Left cardiac atrium (tissue), 4 donors: ENCODE results near the gene BMX. TPM values are rescaled to one million over a fixed set of nuclear protein-coding genes. Genes with fewer than 3 reads are reported as not detected.

Experiments
- ATAC-seq, 2 donors: fragments of 200-7000 bp; cut with Tn5 transposase; one replicate each; pipeline ENCODE4 v1.9.1; 2020; ENCODE audit warnings: mild to moderate bottlenecking in 2 of 2, moderate library complexity in 2 of 2
- DNase-seq: peaks from one replicate; pipeline ENCODE4 v3.0.0-alpha.2; 2020
- intact Hi-C, 2 donors: fragments of 100-400 bp; cut with DNase I; formaldehyde crosslinking; loops; one replicate each; pipeline versions ENCODE4 v1.14.1 to v1.15.1; 2022 to 2023
- total RNA-seq, 2 donors: library from RNA; stranded (reverse); fragmentation: NEBNext Ultra II Directional; extraction: Animal tissue kit (Norgen Biotek cat#: 25700); gene quantifications; one replicate each; pipeline ENCODE4 v1.2.1, GENCODE V29; 2021
- donor health status: DM: no; HTN: yes; CAD: no.
- donor health status: DM: no; HTN: yes; CAD: no; lungs with severe emphysema.
- donor health status: DM: yes; HTN: yes; CAD: no.
- donor health status: Dilated cardiomyopathy.

The BMX gene
- total RNA-seq, 2 donors from 2014 or later, result 1.6 to 16.8 TPM

DNA sequence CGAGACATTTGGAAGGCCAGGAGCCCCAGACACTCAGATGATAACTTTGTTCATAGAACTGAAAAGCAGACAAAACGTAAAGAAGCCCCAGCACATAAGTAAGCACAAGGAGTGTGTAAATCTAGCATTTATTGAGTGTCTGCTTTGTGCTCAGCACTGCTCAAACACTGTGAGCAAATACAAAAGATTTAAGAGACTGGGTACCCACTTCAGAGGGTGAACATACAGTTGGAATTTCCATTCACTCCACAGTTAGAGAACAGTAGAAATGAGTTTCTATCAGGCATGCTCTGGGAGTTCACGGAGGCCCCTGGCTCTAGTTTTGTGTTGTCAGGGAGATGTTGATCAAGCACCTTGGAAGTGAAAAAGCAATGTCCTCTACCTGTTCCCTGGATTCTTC, 60.3 kb downstream of the BMX start:
- DNase-seq (no peak), ATAC-seq (no peak)
- intact Hi-C loops, result no loop called here

DNA sequence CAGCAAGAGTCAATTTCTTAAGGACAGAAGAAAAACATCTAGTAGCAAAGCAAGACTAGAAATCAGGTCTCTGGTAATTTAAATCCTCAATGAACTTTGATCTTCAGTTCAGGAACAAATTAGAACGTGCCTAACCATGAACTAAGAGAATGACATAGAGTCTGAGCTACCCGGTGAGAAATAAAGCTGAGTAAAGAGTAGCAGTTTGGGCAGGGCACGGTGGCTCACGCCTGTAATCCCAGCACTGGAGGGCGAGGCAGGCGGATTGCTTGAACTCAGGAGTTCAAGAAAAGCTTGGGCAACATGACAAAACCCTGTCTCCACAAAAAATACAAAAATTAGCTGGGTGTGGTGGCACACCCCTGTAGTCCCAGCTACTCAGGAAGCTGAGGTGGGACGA, 62.4 kb downstream of the BMX start:
- no peak for ATAC-seq
- DNase-seq, result no peak
- intact Hi-C loops, result no loop called here

- DNase-seq (peak; percentile 76), ATAC-seq (peak; percentile 80 to 92)
- intact Hi-C loops, result loop anchor here in 1 of 2 donors (2.0 kb wide), 1 partner anchor 70 kb away; no protein-coding TSS in a partner anchor
These were observed 64.5 kb downstream of the BMX start for GRCh38 chrX:15564981-15565579.

- ATAC-seq (no peak), DNase-seq (no peak)
- intact Hi-C loops, result no loop called here
These were observed 65.6 kb downstream of the BMX start for GRCh38 chrX:15566244-15566643.

DNA sequence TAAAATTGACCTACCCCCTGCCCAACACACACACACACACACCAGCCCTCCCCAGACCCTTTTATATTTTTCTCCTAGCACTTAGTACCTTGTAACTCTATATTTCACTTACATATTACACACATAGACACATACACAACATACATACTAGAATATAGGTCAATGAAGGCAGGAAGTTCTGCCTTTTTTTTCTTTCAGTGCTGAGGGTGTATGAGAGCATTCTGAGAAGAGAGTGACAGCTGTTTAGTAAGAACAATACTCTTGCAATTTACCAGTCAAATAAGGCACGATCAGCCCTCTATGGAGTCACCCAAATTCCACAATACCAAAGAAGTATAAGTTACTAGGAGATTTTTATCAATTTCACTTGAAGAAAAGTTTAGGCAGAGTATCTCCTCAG, 66.7 kb downstream of the BMX start:
- DNase-seq (no peak), ATAC-seq (no peak)
- intact Hi-C loops, result no loop called here

DNA sequence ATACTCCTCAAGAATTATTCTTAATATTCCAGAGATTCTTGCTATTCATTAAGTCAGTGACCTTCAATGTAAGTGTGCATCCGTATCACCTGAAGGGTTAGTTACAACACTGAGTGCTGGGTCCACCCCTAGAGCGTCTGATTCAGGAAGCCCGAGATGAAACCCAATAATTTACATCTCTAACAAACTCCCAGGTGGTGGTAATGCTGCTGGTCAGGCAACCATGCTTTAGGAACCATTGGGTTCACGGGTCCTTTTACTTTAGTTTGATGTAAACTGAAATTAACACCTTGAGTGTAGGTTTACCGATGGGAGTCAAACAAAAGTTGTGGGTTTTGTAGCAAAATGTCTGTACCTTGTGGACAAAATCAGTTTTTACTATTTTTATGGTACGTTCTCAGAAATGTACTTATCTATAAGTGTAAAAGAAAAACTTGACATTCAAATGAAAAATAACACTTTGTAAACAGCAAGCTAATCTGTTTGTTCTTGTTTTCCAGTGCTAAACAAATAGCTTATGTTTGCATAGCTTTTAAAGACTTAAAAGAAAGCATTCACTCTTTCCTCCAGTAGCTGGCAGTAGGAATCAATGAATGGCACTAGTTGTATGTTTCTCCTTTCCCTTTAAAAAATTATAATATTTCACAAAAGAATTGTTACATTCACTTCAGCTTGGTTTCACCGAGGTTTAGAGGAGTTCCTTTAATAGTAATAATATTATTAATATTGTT, 67.4 kb downstream of the BMX start:
- no peak for DNase-seq
- intact Hi-C loops, result no loop called here
- no peak for ATAC-seq

GRCh38 chrX:15570145-15570544, 69.5 kb downstream of the BMX start:
- intact Hi-C loops, result no loop called here
- no peak for DNase-seq
- ATAC-seq, result no peak

- DNase-seq, result no peak
- no peak for ATAC-seq
- intact Hi-C loops, result no loop called here
These were observed 73.4 kb downstream of the BMX start for GRCh38 chrX:15574017-15574416.

GRCh38 chrX:15576019-15576418, 75.4 kb downstream of the BMX start:
- DNase-seq (no peak), ATAC-seq (no peak)
- intact Hi-C loops, result no loop called here

GRCh38 chrX:15579778-15580747, 79.5 kb downstream of the BMX start:
- DNase-seq (peak; percentile 64), ATAC-seq (peak; percentile 88 to 99)
- intact Hi-C loops, result no loop called here

DNA sequence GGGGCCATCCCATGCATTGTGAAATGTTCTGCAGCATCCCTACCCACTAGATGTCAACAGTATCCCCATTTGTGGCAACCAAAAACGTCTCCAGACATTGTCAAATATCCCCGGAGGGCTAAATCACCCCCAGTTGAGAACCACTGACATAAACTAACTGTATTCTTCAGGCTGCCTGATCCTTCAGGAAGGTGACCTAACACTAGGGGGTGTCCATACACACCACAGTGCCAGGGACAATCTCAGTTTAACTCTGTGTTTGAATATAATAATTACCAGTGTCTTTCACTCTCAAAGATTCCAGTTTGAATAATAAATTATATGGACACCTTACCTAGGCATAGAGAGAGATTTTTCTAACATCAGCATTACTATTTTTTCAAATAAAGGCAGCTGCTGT, 93.8 kb downstream of the BMX start:
- ATAC-seq, result no peak
- intact Hi-C loops, result no loop called here

GRCh38 chrX:15598026-15598425, 97.4 kb downstream of the BMX start:
- no peak for DNase-seq
- no peak for ATAC-seq
- intact Hi-C loops, result no loop called here

More for the DNA sequence above, 93.8 kb downstream of the BMX start:
- no peak for DNase-seq

DNA sequence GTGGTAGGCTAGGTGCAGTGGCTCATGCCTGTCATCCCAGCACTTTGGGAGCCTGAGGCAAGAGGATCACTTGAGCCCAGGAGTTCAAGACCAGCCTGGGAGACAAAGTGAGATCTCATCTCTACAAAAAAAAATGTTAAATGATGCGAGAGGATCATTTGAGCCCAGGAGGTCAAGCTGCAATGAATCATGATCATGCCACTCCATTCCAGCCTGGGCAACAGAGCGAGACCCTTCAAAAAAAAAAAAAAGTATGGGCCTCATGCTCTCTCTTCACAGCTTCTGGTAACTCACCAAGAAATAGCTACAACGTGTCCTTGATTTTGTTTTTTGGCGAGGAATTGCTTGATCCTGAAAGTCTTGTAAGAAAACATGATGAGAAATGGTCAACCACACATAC, 98.9 kb downstream of the BMX start:
- no peak for ATAC-seq
- intact Hi-C loops, result no loop called here
- DNase-seq, result no peak

GRCh38 chrX:15600049-15600448, 99.4 kb downstream of the BMX start:
- DNase-seq, result no peak
- ATAC-seq, result no peak
- intact Hi-C loops, result no loop called here

DNA sequence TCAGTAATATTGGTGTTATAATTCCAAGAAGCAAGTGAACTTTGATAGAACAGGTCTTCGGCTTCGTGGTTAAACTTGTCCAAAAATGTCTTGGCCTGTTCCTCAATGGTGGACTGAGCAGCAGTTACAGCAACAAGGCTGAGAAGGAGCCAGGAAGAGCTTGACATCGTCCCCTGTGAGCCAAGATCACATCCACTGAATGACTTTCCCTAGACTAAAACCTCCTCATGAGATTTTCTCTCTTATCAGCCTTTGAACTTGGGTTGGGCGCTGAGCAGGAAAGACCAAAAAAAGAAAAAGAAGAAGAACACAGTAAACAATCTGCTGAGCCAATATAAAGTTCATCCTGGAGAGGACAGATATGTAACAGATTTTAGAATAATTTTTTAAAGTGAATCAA, 100.1 kb downstream of the BMX start, which contains the start of gene ACE2:
ACE2 (minus strand) TSS at position 216 of the 400 bp plus-strand sequence; CDS start at position 167, 49 bp downstream.
- DNase-seq (no peak), ATAC-seq (peak; percentile 18 to 50)
- intact Hi-C loops, result no loop called here

DNA sequence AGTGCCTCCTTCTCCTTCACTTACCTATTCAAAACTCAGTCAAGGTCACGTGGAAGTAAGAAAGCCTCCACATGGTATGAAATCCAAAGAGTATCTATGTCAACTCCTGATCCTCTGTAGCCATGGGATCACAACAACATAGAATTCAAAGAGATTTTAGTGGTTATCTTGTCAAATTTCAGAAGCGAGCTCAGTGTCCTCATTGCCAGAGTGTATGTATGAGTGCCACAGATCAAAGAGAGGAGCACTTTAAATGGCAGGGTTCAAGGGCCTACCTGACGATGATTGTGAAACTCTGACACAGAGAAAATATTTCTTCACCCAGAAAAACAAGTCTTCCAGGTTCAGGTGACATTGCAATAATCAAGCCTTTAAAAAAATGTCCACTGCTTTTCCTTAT, 101.3 kb downstream of the BMX start:
- no peak for ATAC-seq
- intact Hi-C loops, result no loop called here
- no peak for DNase-seq

DNA sequence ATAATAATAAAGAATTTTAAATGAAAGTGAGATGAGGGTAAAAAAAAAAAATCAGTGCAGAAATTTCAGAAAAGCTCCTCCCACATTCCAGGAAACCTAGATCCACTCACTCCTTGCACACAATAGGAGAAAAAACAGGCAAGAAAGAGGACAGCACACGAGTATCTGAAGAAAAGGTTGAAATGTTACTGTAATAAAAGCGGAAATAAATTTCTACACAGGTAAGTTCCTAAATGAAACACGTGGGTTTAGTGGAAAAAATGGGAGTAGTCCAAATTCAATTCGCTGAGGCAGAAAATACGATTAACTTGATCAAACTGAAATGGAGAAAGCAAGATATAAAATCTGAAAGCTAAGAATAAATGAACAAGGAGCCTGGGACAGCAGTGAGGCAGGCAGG, 102.2 kb downstream of the BMX start:
- ATAC-seq, result no peak
- no peak for DNase-seq
- intact Hi-C loops, result no loop called here

- intact Hi-C loops, result no loop called here
- DNase-seq (no peak), ATAC-seq (no peak)
These were observed 104.6 kb downstream of the BMX start for GRCh38 chrX:15605226-15605625.
